HK-2 (cell line): ENCODE results near the gene APBB3.
"Not testable (repeated sequence)": the region's sequence is repeated elsewhere in the genome, so short reads cannot be mapped to it uniquely, and the experiment has no call there.

Experiments
- DNase-seq: peaks from one replicate; pipeline ENCODE4 v3.0.0-alpha.2; 2018; ENCODE audit not compliant: unreplicated experiment

APBB3 gene

DNA sequence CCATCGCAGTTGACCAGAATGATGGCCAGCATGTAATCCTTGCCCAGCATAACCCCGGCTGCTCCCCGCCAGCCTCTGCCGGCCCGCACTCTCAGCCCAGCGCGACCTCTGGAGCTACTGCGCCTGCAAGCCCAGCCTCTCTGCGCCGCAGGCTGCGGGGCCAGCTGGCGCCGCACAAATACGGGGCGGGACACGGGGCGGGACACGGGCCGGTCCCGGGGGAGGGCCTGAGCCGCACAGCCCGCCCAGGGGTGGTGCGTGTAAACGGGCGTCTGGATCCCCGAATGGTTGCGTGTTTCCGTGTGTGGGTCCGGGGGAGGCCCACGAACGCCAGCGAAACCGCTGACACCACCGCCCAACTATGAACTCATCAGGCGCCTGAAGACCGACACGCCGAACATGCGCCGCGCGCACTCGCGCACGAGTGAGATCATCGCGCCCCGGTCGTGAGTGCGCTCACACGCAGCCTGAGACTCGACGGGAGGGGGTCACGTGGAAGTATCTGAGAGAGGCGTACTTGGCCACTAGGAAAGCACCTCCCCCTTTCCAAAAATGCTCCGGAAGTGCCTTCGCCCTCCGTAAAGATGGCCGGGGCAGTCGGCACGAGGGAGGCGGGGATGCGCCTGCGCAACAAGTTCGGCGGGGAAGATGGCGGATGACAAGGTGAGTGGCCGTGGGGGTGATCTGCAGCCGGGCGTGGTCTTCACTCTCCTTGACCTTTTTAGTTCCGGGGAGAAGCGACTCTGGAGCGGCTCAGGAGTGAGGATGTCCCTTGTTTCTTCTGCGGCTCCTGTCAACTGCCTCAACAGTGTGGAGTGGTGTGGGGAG, at the start of gene APBB3, which contains the start of gene SLC35A4:
Gene APBB3 (minus strand): TSS at position 403 of the 828 bp plus-strand sequence. CDS start 353 bp downstream, at position 50.
Gene SLC35A4 (plus strand): TSS at position 633 of the 828 bp plus-strand sequence. CDS start 2,342 bp downstream, outside the sequence.
- peak; percentile 90 for DNase-seq

DNA sequence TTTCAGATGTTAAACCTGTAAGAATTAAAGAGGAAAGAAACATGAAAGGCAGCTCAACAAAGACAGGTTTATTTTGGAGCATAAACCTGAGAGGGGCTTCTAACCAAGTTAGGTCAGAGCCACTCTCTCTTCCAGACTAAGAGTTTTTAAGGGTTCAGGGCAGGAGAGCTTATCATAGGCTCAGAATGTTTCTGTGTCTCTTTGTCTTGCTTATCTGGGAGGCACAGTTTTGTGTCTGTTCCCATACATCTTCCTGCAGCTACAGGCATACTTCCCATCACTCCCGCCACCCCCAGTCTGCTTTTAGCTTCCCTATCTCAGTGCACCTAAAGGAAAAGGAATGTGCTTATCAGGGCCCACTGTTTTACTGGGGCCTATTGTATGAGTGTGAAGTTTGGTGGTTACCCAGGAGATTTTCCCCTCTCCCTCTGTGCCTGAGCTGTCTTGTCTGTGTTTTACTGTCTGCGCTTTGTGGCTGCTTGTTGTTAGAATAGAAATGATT, 46.7 kb upstream of the APBB3 start:
- DNase-seq: no peak

GRCh38 chr5:140609126-140609525, 44.7 kb upstream of the APBB3 start:
- no peak for DNase-seq

DNA sequence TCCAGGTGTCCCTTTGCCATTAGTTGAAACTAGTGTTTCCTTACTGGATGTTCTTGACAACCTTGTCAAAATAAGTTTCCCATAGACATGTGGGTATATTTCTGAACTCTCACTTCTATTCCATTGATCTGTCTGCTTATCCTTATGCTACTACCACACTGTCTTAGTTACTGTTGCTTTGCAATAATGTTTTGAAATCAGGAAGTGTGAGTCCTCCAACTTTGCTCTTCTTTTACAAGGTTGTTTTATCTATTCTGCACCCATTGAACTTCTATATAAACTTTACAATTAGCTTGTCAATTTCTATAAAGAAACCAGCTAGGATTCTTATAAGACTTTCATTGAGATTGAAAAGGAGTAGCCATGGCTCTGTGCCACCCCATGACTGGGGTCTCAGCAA, 44.3 kb upstream of the APBB3 start:
- no peak for DNase-seq

DNA sequence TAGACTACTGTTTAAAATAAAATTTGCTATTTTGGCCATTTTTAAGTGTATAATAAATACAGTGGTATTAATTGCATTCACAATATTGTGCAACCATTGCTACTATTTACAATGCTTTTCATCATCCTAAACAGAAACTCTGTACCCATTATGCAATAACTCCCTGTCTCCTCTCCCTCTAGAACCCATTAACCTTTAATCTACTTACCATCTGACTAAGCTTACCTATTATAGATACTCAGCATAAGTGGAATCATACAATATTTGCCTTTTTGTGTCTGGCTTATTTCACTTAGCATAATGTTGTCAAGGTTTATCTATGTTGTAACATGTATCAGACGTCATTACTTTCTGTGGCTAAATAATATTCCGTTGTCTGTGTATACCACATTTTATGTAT, 42.6 kb upstream of the APBB3 start:
- DNase-seq: no peak

DNA sequence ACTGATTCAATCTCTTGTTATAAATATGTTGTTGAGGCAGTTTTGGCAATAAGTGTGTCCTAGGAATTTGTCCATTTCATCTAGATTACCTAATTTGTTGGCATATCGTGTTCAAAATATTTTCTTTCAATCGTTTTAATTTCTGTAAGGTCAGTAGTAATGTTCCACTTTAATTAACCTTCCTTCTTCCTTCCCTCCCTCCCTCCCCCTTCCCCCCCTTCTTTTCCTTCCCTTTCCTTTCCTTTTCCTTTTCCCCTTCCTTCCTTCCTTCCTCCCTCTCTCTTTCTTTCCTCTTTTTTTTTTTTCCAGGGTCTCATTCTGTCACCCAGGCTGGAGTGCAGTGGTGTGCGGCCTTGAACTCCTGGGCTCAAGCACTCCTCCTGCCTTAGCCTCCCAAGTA, 41.5 kb upstream of the APBB3 start:
- DNase-seq: no peak

DNA sequence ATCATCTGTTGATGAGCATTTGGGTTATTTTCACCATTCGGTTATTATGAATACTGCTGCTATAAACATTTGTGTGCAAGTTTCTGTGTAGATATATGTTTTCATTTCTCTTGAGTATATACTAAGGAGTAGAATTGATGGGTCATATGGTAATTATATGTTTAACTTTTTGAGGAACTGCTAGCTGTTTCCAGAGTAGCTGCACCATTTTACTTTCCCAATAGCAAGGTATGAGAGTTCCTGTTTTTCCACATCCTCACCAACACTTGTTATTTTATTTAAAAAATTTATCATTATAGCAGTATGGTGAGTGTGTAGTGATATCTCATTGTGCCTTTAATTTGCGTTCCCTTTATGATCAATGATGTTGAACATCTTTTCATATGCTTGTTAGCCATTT, 39.3 kb upstream of the APBB3 start:
- no peak for DNase-seq

DNA sequence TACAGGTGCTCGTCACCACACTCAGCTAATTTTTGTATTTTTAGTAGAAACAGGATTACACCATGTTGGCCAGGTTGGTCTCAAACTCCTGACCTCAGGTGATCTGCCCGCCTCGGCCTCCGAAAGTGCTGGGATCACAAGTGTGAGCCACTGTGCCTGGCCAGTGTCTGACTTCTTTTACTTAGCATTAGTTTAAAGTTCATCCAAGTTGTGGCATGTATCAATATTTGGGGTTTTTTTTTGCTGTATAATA, 39.0 kb upstream of the APBB3 start:
- DNase-seq: not testable (repeated sequence)

DNA sequence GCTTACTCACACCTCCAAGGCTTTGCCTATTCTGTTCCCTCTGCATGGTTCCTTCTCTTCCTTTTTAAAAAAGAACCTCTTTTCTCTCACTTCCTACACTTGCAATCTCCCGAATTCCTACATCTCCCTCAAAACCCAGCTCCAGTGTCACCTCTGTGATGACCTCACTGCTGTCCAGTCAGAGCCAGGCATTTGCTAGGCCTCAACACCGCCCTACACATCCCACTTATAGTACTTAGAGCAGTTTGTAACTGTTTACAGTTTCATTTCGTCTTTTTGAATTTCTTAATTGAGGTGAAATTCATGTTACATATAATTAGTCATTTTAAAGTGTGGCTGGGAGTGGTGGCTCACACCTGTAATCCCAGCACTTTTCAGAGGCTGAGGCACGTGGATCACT, 37.7 kb upstream of the APBB3 start:
- DNase-seq: no peak

DNA sequence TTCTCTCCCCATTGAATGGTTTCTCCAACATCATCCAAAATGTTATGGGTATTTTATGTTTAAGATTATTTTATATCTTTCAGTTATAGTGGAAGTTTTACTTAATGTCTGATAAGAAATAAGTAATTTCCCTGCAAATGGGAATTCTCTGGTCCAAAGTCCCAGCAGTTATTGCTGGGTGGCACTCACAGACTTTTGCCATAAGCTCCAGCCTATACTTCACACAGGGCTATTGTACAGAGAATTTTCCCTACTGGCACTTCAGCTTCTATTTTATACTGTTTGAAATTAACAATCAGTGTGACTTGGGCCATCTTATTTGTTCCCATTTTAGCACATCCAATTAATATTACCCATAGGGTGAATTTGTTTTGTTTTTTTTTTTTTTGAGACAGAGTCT, 35.7 kb upstream of the APBB3 start:
- DNase-seq: no peak

DNA sequence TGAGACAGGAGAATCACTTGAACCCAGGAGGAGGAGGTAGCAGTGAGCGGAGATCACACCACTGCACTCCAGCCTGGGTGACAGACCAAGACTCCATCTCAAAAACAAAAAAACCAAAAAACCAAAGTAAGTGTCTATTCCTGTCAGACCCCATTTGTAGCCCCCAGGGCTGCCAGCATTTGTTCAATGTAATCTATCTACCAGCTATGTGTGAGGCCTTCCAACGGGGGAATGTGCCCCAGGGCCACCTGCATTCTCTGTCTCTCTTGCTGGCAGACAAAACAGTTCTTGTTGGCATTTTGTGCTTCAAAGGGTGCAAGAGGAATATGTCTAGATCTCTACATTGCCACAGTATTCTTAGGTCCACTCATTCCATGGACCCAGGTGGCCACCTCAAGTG, 34.4 kb upstream of the APBB3 start:
- no peak for DNase-seq

DNA sequence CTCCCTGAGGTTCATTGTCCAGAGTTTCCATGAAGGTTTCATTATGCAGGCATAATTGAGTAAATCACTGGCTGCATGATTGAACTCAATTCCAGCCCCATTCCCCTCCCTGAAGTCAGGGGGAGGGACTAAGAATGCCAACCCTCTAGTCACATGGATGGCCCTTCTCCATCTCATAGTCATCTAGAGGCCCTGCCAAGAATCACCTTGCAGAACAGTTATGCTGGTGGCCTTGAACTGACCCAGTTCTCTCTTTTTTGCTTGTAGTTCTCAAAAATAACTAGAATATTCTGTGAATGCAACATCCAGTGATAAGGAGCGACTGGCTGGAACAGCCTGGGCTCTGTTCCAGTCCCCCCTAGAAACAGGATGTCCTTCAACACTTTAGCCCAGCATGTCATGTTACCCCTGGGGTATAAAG, 31.9 kb upstream of the APBB3 start:
- no peak for DNase-seq

DNA sequence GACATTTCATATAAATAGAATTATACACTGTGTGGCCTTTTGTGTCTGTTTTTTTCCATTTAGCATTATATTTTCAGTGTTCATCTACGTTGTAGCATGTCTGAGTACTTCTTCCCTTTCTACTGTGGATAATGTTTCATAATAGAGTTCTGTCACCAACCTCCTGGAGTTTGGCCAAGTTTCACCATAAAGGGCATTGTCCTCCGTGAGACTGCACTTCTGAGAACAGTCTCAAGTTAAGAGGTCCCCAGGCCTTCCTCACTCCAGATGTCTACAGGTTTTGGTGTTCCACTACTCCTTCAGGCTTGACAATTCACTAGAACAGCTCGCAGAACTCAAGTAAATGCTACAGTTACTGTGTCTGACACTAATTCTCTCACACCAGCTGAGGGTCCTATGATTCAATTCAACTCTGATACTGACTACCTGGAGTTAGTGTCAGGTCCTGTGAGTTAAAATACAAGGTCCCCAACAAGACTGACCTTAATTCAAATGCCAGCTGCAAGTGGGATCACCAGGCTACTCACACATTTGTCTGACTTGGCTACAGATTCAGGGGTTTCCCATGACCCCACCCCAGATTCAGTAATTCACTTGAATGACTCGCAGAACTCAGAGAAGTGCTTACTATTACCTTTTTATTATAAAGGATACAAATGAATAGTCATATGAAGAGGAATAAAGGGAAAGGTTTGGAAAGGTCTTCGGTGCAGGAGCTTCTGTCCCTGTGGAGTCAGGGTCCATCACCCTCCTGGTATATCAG, 31.3 kb upstream of the APBB3 start:
- no peak for DNase-seq

- DNase-seq: no peak
Observed at GRCh38 chr5:140594169-140594568, 29.8 kb upstream of the APBB3 start.

- not testable (repeated sequence) for DNase-seq
Observed at GRCh38 chr5:140593070-140593469, 28.7 kb upstream of the APBB3 start.

DNA sequence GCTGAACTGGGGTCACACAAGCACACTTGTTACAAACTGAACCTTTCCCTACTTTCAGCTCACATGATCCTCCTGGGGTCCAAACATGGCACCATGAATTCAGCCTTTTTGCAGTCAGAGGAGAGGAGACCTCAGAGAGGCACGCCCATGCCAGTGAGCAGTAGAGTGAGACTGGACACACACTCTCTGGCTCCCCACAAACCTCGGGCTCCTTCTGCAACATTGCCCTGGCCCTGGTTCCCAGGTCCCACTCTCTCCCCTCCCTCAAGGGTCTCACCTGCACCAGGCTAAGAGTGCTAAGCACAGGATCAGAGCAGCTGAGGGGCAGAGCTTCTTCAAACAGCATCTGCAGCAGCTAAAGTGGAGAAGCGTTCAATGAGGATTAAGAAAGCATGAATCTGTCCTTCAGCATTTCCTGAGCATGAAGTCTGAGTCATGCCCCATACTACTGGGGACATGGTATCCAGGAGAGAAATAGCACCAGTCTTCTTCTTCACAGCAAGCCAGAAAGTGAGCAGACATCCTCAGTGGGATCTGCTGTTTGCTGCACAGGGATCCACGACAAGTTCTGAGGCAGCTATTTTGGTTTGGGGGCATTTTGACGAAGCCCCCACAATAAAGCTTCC, 27.5 kb upstream of the APBB3 start:
- no peak for DNase-seq

- no peak for DNase-seq
Observed at GRCh38 chr5:140590861-140591260, 26.5 kb upstream of the APBB3 start.

GRCh38 chr5:140588311-140589070, 24.1 kb upstream of the APBB3 start:
- DNase-seq: no peak

GRCh38 chr5:140587495-140587894, 23.1 kb upstream of the APBB3 start:
- no peak for DNase-seq

- DNase-seq: not testable (repeated sequence)
Observed at GRCh38 chr5:140579188-140579747, 14.9 kb upstream of the APBB3 start.

DNA sequence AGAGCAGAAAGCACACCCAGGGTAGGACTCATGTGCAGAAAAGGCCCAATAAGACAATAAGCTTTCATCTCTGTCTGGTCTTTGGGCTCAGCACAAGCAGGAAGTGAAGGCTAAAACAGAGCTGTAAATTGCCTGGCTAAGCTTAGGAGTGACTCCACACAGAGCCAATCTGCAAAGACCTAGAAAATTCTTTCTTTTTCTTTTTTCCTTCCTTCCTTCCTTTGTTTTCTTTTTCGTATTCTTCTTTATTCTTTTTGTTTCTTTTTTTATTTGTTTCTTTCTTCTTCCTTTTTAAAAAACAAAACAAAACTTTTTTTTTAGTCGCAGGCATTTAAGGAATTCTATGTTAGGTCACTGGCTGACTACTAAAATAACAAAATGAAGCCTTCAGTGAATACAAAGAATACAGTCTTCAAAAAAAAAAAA, 12.4 kb upstream of the APBB3 start:
- no peak for DNase-seq
